NCI-H510A treated with DMSO at 0.1 percent for 48 hours (cell line): Measurements from ENCODE around the gene RNF13.
A peak's percentile ranks its signal among the peaks of the same experiment; 100 is the strongest.
"Not testable (repeated sequence)": the region's sequence is repeated elsewhere in the genome, so short reads cannot be mapped to it uniquely, and the experiment has no call there.

Experiments used
- DNase-seq: peaks from one replicate; lab custom pipeline; 2025; lab: John Stamatoyannopoulos, UW

RNF13 gene

GRCh38 chr3:149801639-149802038, 11.4 kb upstream of the RNF13 start:
- no peak for DNase-seq

GRCh38 chr3:149806171-149806778, 6.7 kb upstream of the RNF13 start:
- no peak for DNase-seq

DNA sequence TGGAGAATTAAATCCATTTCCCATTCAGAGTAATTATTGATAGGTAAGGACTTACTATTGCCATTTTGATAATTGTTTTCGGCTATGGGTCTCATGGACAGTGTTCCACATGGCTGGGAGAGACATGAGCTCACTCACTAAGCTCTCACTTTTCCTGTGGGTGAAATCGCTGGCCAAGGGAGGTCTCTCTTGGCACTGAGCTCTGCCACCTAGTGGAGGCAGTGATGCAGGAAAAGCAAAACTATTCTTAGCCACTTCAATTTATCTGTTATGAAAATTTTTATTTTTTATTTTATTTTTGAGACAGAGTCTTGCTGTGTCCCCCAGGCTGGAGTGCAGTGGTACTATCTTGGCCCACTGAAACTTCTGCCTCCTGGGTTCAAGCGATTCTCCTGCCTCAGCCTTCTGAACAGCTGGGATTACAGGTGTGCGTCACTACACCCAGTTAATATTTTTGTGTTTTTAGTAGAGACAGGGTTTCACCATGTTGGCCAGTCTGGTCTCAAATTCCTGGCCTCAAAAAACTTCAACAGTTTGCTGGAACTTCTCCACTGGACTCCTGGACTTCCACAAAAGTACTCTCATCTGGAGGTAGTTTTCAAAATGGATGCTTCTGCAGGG, 4.7 kb upstream of the RNF13 start:
- DNase-seq: peak; percentile 38

- DNase-seq: no peak
Measured at GRCh38 chr3:149809699-149810098, 3.3 kb upstream of the RNF13 start.

DNA sequence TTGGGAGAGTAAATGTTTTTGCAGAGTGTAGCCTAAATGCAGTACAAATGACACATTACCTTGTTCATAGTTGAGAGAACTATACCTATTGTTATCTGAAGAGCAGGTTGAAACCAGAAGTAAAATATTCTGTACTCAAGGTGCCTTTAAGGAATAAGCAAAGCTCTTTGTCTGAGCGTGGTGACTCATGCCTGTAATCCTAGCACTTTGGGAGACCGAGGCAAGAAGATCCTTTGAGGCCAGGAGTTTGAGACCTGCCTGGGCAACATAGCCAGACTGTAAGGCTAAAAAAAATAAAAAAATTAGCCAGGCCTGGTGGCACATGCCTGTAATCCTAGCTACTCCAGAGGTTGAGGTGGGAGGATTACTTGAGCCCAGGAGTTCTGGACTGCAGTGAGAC, 2.2 kb upstream of the RNF13 start:
- no peak for DNase-seq

DNA sequence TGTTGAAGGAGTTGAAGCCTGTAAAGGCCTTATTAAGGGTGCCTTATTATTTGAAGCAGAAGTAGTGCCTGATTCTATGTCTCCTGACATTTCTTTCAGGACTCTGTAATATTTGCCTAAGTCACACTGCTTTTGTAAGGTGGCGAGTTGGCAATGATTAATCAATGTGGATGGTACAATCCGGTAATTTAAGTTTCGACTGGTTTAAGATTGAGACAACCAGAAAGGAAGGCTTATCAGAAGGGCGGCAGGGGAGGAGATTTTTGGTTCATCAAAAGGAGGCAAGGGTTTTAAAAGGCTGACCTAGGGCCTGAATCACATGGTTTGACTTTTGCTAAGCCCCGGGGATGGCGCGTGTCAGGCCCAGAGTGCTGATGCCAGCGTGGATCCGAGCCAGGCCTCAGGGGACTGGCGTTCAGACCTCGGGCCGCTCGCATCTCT, 830 bp upstream of the RNF13 start:
- peak; percentile 43 for DNase-seq

GRCh38 chr3:149813367-149814281, 609 bp downstream of the RNF13 start:
- DNase-seq: peak; percentile 45

- DNase-seq: no peak
Measured at GRCh38 chr3:149815321-149815720, 2.3 kb downstream of the RNF13 start.

DNA sequence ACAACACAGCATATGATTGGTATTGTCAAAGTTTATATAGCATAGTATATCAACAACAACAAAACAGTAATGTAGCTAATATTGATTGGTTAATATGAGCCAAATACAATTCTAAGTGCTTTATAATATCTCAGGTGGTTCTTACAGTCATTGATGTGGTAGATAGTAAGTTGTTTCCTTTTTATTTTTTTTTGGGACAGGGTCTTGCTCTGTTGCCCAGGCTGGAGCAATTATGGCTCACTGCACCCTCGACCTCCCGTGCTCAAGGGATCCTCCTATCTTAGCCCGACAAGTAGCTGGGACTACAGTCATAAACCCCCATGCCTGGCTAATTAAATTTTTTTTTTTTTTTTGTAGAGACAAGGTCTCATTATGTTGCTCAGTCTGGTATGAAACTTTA, 2.7 kb downstream of the RNF13 start:
- no peak for DNase-seq

DNA sequence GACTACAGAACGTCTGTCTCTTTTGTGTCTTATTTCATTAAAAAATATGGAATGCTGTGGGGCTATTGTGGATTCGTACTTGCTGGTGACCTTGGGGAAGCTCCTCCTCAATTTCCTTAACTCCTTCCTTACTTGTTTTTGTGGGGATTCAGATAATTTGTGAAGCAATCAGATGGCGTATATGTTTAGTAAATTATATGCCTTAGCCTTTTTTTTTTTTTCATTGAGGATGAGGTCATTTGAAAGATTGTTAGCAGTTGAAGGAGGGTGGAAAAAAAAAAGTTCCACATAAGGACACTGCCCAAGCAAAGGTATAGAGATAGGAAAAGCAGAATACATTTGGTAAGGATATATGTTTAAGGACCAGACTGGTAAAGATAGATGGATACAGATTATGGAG, 3.3 kb downstream of the RNF13 start:
- DNase-seq: no peak

GRCh38 chr3:149816986-149817385, 4.0 kb downstream of the RNF13 start:
- DNase-seq: no peak

GRCh38 chr3:149819432-149819831, 6.4 kb downstream of the RNF13 start:
- DNase-seq: no peak

DNA sequence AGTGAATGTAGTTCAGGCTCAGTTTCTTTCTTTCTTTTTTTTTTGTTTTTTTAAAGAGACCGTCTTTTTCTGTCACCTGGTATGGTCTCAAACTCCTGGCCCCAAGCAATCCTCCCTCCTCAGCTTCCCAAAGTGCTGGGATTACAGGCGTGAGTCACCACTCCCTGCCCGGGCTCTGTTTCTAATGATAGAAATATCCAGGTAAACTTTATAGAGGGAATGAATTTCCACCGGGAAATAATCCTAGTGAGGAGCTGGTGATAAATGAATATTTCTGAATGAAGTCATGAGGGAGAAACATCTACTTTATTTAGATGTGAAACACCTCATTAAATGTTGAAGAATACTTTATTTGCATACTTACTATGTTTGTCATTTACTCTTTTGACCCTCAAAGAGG, 7.2 kb downstream of the RNF13 start:
- DNase-seq: no peak

DNA sequence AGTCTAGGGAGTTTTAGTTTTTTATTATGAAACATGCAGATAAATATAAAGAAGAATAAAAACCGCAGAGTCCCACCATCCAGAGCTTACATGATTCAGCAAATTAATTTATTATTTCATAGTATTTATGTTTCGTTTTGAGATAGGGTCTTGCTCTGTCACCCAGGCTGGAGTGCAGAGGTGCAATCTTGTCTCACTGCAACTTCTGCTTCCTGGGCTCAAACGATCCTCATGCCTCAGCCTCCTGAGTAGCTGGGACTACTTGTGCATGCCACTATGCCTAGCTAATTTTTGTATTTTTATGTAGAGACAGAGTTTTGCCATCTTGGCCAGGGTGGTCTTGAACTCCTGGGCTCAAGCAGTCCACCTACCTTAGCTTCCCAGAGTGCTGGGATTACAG, 13.6 kb downstream of the RNF13 start:
- no peak for DNase-seq

DNA sequence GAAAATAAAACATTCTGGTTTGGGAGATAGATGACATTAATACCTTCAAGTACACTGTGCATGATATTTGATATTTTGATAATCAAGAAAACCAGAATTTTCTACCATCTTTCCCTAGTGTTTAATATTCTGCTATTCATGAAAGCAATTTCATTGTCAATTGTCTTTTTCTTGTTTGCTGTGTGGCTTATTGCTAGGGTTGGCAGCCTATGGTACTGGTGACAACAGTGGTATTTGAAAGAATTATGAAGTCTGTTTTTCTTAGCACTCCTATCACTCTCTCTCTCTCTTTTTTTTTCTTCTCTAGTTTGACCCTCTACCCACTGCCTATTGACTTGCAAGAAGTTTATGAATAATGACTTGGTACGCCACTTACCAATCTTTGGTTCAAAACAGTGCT, 15.4 kb downstream of the RNF13 start:
- DNase-seq: no peak

DNA sequence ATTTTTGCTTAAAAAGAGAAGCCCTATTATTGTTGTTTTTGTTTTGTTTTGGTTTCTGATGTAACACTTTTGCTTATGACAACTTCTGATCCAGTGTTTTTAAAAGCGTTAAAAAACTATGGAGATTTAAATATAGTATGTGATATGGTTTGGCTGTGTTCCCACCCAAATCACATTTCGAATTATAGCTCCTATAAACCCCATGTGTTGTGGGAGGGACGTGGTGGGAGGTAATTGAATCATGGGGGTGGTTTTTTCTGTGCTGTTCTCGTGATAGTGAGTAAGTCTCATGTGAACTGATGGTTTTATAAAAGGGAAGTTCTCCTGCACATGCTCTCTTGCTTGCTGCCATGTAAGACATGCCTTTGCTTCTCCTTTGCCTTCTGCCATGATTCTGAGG, 16.6 kb downstream of the RNF13 start:
- not testable (repeated sequence) for DNase-seq

DNA sequence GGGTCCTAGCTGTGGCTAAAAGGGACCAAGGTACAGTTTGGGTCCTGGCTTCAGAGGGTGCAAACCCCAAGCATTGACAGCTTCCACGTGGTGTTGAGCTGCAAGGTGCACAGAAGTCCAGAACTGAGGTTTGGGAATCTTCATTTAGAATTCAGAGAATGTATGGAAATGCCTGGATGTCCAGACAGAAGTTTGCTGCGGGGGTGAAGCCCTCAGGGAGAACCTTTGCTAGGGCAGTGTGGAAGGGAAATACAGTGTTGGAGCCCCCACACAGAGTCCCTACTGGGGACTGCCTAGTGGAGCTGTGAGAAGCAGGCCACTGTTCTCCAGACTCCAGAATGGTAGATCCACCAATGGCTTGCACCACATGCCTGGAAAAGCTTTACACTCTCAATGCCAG, 17.9 kb downstream of the RNF13 start:
- DNase-seq: no peak

DNA sequence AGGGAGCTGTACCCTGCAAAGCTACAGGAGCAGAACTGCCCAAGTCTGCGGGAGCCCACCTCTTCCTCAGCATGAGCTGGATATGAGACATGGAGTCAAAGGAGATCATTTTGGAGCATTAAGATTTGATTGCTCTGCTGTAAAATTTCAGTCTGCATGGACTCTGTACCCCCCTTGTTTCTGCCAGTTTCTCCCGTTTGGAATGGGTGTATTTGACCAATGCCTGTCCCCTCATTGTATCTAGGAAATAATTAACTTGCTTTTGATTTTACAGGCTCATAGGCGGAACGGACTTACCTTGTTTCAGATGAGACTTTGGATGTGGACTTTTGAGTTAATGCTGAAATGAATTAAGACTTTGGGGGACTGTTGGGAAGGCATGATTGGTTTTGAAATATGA, 18.3 kb downstream of the RNF13 start:
- DNase-seq: no peak

GRCh38 chr3:149832086-149832485, 19.1 kb downstream of the RNF13 start:
- no peak for DNase-seq

- no peak for DNase-seq
Measured at GRCh38 chr3:149833241-149833640, 20.2 kb downstream of the RNF13 start.

DNA sequence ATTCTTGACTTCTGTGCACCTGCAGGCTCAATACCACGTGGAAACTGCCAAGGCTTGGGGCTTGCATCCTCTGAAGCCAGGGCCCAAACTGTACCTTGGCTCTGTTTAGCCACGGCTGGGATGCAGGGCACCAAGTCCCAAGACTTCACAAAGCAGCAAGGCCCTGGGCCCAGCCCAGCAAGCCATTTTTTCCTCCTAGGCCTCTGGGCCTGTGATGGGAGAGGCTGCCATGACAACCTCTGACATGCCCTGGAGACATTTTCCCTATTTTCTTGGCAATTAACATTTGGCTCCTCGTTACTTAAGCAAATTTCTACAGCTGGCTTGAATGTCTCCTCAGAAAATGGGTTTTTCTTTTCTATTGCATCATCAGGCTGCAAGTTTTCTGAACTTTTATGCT, 25.5 kb downstream of the RNF13 start:
- DNase-seq: not testable (repeated sequence)

DNA sequence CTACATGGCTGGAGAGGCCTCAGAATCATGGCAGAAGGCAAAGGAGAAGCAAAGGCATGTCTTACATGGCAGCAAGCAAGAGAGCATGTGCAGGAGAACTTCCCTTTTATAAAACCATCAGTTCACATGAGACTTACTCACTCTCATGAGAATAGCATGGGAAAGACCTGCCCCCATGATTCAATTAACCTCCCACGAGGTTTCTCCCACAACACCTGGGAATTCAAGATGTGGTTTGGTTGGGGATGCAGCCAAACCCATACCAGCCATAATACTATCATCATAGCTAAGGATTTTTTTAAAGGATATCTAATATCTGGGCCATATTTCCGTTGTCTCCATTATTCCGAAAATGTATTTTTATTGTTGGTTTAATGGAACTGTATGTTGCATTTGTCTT, 26.5 kb downstream of the RNF13 start:
- DNase-seq: not testable (repeated sequence)

DNA sequence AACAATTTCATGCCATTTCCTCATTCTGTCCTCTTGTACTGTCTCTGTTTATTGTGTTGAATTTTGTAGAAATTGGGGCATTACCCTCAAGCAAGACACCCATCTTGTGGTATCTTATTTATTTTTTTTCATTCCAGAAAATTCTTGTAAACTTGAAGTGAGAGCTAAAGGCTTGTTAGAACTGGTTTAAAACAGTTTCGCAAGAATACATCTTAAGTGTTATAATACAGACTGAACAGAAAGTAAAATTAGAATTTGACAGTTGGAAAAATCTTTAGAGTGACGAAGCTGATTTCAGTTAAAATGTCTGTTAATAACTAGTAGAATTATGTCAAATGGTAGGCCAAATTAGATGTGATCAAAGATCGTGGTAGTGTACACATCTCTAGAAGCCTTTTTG, 26.9 kb downstream of the RNF13 start:
- no peak for DNase-seq
